ENCODE data around the gene RUNX2.

The RUNX2 gene

DNA sequence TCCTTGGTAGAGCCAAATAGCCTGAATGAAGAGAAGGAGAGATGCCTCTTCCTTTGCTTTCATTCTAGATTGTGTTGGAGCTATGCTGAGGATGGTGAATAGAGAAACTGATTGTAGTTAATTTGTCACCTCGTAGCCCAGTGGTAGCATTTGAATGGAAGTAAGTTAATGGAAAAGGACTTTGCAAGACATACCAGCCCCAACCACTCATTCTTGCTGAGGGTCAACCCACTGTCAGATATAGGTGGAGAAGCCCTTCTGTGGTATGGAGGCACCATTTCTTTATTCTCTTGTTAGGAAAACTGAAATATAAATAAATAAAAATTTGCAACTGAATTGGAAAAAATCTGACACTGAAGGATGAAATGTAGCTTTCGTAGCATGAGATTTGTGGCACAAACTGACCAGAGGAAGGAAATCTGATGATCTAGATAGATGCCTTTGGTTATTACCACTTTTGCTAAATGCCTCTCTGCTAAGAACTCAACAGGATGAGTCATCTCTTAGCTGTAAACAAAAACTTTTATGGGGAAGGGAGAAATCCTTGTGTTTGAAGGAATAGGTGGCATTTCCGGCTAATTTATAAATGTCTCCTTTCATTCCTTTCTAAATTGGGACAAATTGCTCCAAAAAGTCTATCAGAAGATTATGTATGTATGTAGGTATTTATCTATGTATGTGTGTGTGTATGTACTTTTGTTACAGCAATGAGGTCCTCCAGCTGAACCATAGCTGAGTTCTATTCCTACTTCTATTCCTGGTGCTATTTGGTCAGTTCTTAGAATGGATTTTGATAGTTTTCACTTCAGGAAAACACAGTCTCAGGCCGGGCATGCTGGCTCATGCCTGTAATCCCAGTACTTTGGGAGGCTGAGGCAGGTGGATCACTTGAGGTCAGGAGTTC is 126.1 kb downstream of the RUNX2 start (continued):
- no peak for TF ChIP-seq ARNTL (CRISPR knock-in tag; IDR thresholded peaks at IDR 0.05; ENCODE audit: borderline replicate concordance, low read depth)
- no peak for TF ChIP-seq ZC3H10 (CRISPR knock-in tag; IDR thresholded peaks at IDR 0.05)
- TF ChIP-seq, protein P1, sequence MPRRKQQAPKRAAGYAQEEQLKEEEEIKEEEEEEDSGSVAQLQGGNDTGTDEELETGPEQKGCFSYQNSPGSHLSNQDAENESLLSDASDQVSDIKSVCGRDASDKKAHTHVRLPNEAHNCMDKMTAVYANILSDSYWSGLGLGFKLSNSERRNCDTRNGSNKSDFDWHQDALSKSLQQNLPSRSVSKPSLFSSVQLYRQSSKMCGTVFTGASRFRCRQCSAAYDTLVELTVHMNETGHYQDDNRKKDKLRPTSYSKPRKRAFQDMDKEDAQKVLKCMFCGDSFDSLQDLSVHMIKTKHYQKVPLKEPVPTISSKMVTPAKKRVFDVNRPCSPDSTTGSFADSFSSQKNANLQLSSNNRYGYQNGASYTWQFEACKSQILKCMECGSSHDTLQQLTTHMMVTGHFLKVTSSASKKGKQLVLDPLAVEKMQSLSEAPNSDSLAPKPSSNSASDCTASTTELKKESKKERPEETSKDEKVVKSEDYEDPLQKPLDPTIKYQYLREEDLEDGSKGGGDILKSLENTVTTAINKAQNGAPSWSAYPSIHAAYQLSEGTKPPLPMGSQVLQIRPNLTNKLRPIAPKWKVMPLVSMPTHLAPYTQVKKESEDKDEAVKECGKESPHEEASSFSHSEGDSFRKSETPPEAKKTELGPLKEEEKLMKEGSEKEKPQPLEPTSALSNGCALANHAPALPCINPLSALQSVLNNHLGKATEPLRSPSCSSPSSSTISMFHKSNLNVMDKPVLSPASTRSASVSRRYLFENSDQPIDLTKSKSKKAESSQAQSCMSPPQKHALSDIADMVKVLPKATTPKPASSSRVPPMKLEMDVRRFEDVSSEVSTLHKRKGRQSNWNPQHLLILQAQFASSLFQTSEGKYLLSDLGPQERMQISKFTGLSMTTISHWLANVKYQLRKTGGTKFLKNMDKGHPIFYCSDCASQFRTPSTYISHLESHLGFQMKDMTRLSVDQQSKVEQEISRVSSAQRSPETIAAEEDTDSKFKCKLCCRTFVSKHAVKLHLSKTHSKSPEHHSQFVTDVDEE (CRISPR knock-in tag; IDR thresholded peaks at IDR 0.05) = no peak

DNA sequence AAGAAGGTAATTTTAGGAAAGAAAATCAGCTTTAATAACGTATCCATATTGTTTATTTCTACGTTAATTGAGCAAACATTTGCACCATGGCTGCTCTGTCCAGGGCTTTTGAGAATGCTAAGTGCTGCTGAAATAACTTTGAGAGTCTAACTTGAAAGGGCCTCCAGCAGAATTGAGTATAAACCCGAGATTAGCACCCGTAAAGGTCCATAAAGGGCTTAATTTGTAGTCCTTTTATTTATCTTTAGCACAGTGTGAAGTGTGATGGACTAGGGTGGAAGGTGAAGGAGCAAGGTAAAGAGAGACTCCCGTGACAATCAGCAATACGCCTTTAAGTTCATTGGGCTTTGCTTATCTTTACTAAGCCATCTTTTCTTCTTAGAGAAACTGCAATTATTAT is 127.3 kb downstream of the RUNX2 start:
- ATAC-seq = no peak
- TF ChIP-seq ARNTL (CRISPR knock-in tag; IDR thresholded peaks at IDR 0.05; ENCODE audit: borderline replicate concordance, low read depth) = no peak
- TF ChIP-seq PATZ1 (CRISPR knock-in tag; IDR thresholded peaks at IDR 0.05; ENCODE audit: borderline replicate concordance) = no peak
- no peak for TF ChIP-seq PPARA (CRISPR knock-in tag; IDR thresholded peaks at IDR 0.05; ENCODE audit: borderline replicate concordance)
- no peak for TF ChIP-seq ZNF565 (CRISPR knock-in tag; conservative IDR thresholded peaks at IDR 0.05; ENCODE audit: low read depth)
- TF ChIP-seq TCF4 (CRISPR knock-in tag; IDR thresholded peaks at IDR 0.05; ENCODE audit: borderline replicate concordance) = no peak
- no peak for TF ChIP-seq ZFP3 (CRISPR knock-in tag; IDR thresholded peaks at IDR 0.05)
- TF ChIP-seq CSRNP3 (CRISPR knock-in tag; IDR thresholded peaks at IDR 0.05) = no peak
- TF ChIP-seq, protein P1 (CRISPR knock-in tag; IDR thresholded peaks at IDR 0.05) = no peak
- no peak for TF ChIP-seq ZNF8 (CRISPR knock-in tag; IDR thresholded peaks at IDR 0.05)
- TF ChIP-seq RARB (CRISPR knock-in tag; IDR thresholded peaks at IDR 0.05) = no peak
- no peak for TF ChIP-seq BACH2 (CRISPR knock-in tag; IDR thresholded peaks at IDR 0.05; ENCODE audit: borderline replicate concordance)
- no peak for TF ChIP-seq TOX (CRISPR knock-in tag; IDR thresholded peaks at IDR 0.05; ENCODE audit: borderline replicate concordance)
- TF ChIP-seq ZC3H10 (CRISPR knock-in tag; IDR thresholded peaks at IDR 0.05) = no peak
- no peak for TF ChIP-seq CREB5 (CRISPR knock-in tag; IDR thresholded peaks at IDR 0.05; ENCODE audit: low read depth)

- TF ChIP-seq ARNTL (CRISPR knock-in tag; IDR thresholded peaks at IDR 0.05; ENCODE audit: borderline replicate concordance, low read depth) = no peak
- TF ChIP-seq ZFP3 (CRISPR knock-in tag; IDR thresholded peaks at IDR 0.05) = no peak
- no peak for TF ChIP-seq SNAI2 (CRISPR knock-in tag; IDR thresholded peaks at IDR 0.05)
- TF ChIP-seq BACH2 (CRISPR knock-in tag; IDR thresholded peaks at IDR 0.05; ENCODE audit: borderline replicate concordance) = no peak
- TF ChIP-seq PPARA (CRISPR knock-in tag; IDR thresholded peaks at IDR 0.05; ENCODE audit: borderline replicate concordance) = no peak
- TF ChIP-seq POU6F1 (CRISPR knock-in tag; IDR thresholded peaks at IDR 0.05; ENCODE audit: borderline replicate concordance, low read depth) = no peak
- no peak for TF ChIP-seq PATZ1 (CRISPR knock-in tag; IDR thresholded peaks at IDR 0.05; ENCODE audit: borderline replicate concordance)
- TF ChIP-seq CSRNP3 (CRISPR knock-in tag; IDR thresholded peaks at IDR 0.05) = no peak
- no peak for TF ChIP-seq CREB5 (CRISPR knock-in tag; IDR thresholded peaks at IDR 0.05; ENCODE audit: low read depth)
- no peak for ATAC-seq
Measured at GRCh38 chr6:45457141-45457540, 129.0 kb downstream of the RUNX2 start.
